GM19025 (cell line): ENCODE data around the gene RNU6-9.

Source experiments
- ATAC-seq: cut with Tn5 transposase; IDR thresholded peaks from one replicate; pipeline ENCODE4 v1.9.1; 2021; ENCODE audit warnings: mild to moderate bottlenecking, low read depth, moderate library complexity; ENCODE audit not compliant: unreplicated experiment

RNU6-9 gene

DNA sequence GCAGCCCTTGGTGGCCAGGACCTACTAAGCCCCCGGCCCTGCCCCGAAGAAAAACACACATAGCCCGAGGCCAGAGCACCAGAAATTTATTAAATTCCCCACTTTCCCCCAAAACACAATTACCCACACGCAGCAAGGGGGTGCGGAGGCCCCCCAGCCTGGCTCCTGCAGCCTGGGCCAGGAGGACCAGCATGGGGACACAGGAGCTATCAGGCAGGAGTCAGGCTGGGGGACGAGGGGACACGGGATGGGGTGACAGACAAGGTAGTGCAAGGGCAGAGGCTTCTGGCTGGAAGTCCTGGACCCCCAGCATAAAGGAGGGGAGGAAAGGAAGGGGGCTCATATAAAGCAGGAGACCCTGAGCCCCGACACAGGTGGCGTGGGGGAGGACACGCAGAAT, 3.1 kb downstream of the RNU6-9 start:
- no peak for ATAC-seq

GRCh38 chr19:896999-897398, 3.7 kb downstream of the RNU6-9 start:
- ATAC-seq: no peak

- ATAC-seq: no peak
Measured at GRCh38 chr19:897442-898039, 4.3 kb downstream of the RNU6-9 start.

DNA sequence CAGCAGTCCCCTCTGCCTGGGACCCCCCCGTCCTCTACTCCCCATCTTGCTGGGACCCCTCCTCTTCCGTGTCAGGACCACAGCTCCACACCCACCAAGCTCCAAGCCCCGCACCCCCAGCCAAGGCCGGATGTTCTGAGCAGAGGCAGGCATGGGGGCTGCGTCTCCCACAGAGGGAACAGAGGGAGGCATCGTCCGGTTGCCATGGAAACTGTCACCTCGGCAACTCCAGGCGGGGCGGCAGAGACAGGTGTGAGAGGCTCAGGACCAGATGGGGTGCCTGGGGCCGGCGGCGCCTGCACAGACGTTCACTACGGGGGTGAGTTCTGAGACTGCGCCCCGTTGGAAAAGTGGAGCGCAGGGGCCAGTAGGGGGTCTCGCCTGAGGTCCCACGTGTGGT, 5.4 kb downstream of the RNU6-9 start:
- ATAC-seq: no peak

DNA sequence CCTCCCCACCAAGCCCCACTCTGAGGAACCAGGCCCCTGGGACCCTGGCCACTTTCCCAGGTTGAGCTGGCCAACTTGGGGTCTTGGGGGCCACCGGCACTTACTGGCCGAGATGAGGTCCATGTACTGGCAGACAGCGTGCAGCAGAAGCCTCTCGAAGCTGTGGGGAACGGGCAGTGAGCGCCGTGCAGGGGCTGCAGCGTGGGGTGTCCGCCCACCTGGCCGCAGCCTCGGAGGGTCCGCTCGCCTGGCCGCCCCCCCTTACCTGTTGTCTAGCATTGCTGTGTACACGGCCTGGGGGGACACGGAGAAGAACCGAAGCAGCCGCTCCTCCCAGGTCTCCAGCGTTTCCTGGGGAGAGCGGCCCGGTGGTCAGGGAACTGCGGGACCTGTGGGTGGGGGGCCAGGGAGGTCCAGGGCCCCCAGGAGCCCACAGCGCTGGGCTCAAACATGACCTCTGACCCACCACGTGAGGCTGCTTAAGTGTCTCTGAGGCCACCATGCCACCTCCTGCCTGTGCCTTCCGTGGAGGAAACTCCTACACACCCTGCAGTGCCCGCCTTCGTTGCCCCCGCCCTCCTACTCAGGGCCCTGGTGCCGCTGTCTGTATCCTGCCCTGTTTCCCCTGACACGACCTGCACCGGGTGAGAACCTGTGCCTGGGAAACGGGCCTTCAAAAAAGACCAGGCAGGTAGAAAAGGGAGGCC, 6.2 kb downstream of the RNU6-9 start:
- ATAC-seq: no peak

DNA sequence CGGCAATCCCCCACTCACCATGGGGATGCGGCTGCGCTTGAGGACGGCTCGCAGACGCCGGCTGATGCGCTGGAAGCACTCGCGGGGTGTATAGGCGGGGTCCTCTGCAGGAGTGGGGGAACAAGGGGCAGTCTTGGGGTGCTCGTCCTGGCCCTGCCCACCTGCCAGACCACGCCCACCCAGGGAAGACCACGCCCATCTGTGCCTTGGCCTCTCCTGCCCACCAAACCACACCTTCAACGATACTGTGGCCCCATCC, 6.7 kb downstream of the RNU6-9 start:
- ATAC-seq: no peak

DNA sequence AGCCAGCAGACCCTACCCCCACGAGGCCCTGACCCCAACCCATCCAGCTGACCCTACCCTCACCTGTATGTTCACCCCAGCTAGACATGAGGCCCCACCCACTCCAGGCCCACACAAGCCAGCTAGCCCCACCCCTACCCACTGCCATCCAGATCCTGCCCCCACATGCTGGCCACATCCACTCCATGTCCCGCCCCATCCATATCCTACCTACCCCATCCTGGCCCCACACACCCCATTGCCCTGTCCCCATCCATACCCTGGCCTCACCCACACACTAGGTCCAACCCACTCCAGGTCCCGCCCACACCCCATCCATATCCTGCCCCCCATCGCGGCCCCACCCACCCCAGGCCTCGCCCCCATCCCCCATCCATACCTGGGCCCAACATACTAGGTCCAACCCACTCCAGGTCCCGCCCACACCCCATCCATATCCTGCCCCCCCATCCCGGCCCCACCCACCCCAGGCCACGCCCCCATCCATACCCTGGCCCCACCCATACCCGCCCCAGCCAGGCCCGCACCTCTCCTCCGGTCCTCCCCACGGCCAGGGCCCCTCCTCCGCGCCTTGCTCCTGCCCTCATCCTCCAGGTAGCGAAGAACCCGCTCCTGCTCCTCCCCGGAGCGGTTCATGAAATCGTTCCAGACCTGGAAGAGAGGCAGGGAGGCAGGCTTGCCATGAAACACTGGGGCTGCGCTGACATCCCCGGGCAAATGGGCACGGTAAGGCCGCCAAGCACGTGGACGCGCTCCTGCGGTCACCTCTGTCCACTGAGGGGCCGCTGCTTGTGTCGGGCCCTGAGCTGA, 7.2 kb downstream of the RNU6-9 start:
- ATAC-seq: no peak

- no peak for ATAC-seq
Measured at GRCh38 chr19:901216-902092, 8.2 kb downstream of the RNU6-9 start.

GRCh38 chr19:902093-902370, 8.7 kb downstream of the RNU6-9 start:
- ATAC-seq: no peak

GRCh38 chr19:902446-903226, 9.4 kb downstream of the RNU6-9 start:
- ATAC-seq: no peak

- no peak for ATAC-seq
Measured at GRCh38 chr19:903266-903797, 10.0 kb downstream of the RNU6-9 start.

GRCh38 chr19:904545-904944, 11.3 kb downstream of the RNU6-9 start:
- ATAC-seq: no peak

DNA sequence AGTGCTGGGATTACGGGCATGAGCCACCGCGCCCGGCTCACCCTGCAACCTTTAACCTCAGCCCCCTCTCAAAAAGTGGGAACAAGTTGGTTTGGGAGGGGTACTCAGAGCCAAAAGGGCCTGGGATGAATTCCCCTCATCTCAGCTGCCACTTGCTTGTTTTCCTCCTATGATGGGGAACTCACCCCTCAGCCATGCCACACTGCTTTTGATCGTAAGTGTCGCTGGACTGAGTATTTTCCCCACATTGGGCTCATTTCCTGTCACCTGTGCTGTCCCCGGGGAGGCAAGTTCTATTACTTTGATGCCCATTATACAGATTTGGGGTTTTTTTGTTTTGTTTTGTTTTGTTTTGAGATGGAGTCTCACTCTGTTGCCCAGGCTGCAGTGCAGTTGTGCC, 13.2 kb downstream of the RNU6-9 start:
- no peak for ATAC-seq

- ATAC-seq: no peak
Measured at GRCh38 chr19:907183-907853, 14.0 kb downstream of the RNU6-9 start.

DNA sequence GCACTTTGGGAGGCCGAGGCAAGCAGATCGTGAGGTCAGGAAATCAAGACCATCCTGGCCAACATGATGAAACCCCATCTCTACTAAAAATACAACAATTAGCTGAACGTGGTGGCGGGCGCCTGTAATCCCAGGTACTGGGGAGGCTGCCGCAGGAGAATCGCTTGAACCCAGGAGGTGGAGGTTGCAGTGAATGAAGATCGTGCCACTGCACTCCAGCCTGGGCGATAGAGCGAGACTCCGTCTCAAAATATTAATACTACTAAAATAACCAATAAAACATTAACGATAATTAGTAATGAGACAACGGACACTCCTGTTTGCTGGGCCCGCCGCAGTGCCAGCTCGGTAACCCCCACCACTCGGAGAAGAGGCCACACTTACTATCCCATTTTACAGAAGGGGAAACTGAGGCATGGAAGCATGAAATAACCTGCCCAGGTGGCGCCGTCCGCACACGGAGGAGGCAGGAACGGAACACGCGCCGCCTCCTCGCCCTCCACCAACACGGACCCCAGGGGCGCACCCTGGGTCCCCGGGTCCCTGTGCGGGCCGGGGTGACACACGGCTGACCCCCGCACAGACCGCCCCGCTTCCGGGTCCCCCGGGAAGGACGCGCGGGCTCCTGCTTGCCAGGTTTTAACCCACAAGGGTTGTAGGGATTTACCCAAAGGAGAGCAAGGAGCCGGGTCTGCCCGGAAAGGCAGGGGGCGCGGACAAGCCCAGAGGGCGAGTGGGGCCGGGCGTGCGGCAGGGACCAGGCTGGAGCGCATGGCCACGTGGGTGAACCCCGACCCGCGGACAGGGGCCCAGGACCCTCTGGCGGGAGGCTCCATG, 18.1 kb downstream of the RNU6-9 start:
- no peak for ATAC-seq

DNA sequence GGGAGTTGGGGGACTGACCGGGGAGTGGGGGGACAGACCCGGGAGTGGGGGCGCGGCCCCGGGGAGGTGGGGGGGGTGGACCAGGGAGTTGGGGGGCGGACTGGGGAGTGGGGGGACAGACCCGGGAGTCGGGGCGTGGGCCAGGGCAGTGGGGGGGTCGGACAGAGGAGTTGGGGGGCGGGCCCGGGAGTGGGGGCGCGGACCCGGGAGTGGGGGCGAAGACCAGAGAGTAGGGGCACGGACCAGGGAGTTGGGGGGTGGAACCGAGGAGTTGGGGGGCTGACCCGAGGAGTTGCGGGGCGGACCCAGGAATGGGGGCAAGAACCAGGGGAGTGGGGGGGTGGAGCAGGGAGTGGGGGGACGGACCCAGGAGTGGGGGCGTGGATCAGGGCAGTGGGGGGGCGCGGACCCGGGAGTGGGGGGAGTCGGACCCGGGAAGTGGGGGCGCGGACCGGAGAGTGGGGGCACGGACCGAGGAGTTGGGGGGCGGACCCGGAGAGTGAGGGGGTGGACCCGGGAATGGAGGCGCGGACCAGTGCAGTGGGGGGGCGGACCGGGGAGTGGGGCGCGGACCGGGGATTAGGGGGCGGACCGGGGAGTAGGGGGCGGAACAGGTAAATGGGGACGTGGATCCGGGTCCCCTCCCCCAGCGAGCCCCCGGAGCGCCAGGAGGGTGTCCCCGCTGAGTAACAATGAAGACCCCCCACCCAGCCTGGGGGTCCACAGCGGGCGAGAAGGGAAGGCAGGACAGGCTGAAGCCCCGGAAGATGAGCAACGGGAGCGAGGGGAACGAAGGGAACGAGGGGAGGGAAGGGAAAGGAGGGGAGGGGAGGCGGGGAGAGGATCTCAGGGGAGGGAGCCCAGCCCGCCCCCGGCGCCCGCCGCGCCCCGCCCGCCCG, 19.1 kb downstream of the RNU6-9 start:
- no peak for ATAC-seq

DNA sequence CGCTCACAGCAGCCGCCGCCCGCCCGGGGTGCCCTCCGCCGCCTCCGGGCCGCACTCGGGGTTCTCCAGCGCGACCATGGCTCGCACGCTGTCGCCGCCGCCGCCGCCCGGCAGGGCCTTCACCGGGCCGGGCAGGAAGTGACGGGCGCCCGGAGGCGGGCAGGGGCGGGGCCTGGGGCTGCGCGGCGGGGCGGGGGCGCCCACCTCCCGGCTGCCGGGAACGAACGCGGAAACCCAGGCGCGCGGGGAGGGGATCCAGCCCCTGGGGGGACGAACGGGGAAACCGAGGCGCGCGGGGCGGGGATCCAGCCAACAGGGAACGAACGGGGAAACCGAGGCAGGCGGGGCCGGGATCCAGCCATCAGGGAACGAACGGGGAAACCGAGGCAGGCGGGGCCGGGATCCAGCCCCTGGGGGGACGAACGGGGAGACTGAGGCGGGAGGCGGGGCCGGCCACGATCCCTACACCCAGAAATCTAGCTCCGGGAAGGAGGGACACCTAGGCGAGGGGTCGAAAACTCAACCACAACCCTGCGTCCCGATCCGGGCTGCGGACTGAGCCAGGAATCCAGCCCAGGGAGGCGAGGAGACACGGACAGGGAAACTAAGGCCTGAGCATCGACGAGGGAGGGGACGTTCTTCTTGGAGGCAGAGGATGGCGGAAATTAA, 19.9 kb downstream of the RNU6-9 start, which contains the start of gene R3HDM4:
R3HDM4 (minus strand) TSS at position 140 of the 669 bp plus-strand sequence; CDS start at position 78, 62 bp downstream.
- ATAC-seq: peak; percentile 47
